Transverse colon (tissue), 3 donors: ENCODE measurements around the gene SMCO1.

Source experiments
- EP300 ChIP-seq: sonication (generic); formaldehyde crosslinking; IDR thresholded peaks from one replicate; pipeline ENCODE4 v1.6.1; 2017; ENCODE audit warnings: antibody characterized with exemption, low read depth
- POLR2A ChIP-seq: fragments of 450-650 bp; IDR thresholded peaks from one replicate; pipeline ENCODE4 v1.6.1; 2016; ENCODE audit warnings: antibody characterized with exemption, mild to moderate bottlenecking, moderate library complexity
- POLR2AphosphoS5 ChIP-seq, 3 donors: sonication (generic); formaldehyde crosslinking; IDR thresholded peaks; one replicate each; pipeline ENCODE4 v1.6.1; 2016; ENCODE audit warnings: antibody characterized with exemption in 3 of 3

DNA sequence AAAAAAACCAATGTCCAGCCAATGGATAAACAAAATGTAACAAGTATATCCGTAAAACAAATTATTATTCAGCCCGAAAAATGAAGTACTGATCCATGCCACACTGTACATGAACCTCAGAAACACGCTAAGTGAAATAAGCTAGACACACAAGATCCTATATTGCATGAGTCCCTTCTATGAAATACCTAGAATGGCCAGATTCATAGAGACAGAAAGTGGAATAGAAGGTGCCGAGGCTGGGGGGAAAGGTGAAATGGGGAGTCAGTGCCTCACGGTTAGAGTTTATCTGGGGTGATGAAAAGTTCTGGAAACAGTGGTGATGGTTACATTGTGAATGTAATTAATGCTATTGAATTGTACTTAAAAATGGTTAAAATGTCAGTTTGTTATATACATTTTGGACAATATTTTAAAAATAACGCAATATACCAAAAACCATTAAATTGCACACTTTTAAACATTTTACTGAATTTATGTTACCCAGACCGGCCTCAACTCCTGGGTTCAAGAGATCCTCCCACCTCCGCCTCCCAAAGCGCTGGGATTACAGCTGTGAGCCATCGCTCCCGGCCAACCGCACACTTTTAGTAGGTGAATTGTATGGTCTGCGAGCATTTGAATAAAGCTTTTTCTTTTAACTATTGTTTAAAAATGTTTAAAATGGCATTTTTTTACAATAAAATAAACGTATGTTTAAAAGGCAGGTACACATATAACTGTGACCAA lies 13.7 kb downstream of the SMCO1 start:
- TF ChIP-seq EP300 (no peak), POLR2AphosphoS5 (IDR thresholded peaks at IDR 0.05) (no peak), POLR2A (no peak)
